GM23248 (cell line): Measurements from ENCODE around the gene LATS2.

Experiments used
- EZH2 ChIP-seq: fragments of 200-600 bp; sonication (generic); IDR thresholded peaks from 2 replicates; pipeline ENCODE4 v1.6.1; 2018; ENCODE audit warnings: antibody characterized with exemption, mild to moderate bottlenecking; ENCODE audit not compliant: insufficient read depth, poor library complexity, severe bottlenecking
- EZH2phosphoT487 ChIP-seq: fragments of 200-600 bp; sonication (generic); IDR thresholded peaks from 2 replicates; pipeline ENCODE4 v1.6.1; 2018; ENCODE audit warnings: antibody characterized with exemption, moderate library complexity, mild to moderate bottlenecking, low read depth; ENCODE audit not compliant: insufficient read depth

- TF ChIP-seq EZH2 (no peak), EZH2phosphoT487 (no peak)
Observed at GRCh38 chr13:20995245-20995838, 66.0 kb downstream of the LATS2 start.
